ENCODE results near the gene HBA2. TPM values are rescaled to one million over a fixed set of nuclear protein-coding genes. Genes with fewer than 3 reads are reported as not detected.
A peak's percentile ranks its signal among the peaks of the same experiment; 100 is the strongest.
"Not testable (repeated sequence)": the region's sequence is repeated elsewhere in the genome, so short reads cannot be mapped to it uniquely, and the experiment has no call there.

Gene HBA2
- total RNA-seq, 2 donors from 2014 or later: 3.5 to 64.9 TPM

DNA sequence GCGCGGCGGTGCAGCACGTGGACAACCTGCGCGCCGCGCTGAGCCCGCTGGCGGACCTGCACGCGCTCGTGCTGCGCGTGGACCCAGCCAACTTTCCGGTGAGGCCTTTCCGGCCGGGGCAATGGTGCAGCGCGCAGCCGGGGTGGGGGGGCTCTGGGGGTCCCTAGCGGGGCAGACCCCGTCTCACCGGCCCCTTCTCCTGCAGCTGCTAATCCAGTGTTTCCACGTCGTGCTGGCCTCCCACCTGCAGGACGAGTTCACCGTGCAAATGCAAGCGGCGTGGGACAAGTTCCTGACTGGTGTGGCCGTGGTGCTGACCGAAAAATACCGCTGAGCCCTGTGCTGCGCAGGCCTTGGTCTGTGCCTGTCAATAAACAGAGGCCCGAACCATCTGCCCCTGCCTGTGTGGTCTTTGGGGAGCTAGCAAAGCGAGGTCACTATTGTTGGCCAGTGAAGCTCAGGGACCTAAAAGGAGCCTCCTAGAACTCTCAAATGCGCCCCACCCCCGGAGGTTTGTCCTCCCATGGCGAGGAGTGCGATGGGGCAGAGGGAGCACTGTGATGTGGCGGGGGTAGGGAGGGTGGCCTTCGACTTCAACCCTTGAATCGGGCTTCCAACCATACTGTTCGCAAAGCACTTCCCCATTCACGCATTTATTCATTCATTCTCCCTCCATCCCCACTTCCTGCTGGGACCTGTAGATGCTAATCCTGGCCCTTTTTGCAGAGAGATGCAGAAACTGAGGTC lies 6.1 kb upstream of the HBA2 start:
- peaks cover 40% of the 10 kb centered on the region for H3K27me3 ChIP-seq
- no peaks in the 10 kb centered on the region for H3K36me3 ChIP-seq
- H3K27ac ChIP-seq: no peak overlapping the region
- no peaks in the 10 kb centered on the region for H3K4me1 ChIP-seq
- DNase-seq: no peak
- no peak for TF ChIP-seq CTCF (IDR thresholded peaks at IDR 0.05)
- no peaks in the 10 kb centered on the region for H3K9me3 ChIP-seq
- no peak overlapping the region for H3K4me3 ChIP-seq
- intact Hi-C loops (cut with DNase I): no loop called here
- H3K9ac ChIP-seq (ENCODE audit: low read depth in 2 of 2, low read length in 2 of 2): no peak overlapping the region

DNA sequence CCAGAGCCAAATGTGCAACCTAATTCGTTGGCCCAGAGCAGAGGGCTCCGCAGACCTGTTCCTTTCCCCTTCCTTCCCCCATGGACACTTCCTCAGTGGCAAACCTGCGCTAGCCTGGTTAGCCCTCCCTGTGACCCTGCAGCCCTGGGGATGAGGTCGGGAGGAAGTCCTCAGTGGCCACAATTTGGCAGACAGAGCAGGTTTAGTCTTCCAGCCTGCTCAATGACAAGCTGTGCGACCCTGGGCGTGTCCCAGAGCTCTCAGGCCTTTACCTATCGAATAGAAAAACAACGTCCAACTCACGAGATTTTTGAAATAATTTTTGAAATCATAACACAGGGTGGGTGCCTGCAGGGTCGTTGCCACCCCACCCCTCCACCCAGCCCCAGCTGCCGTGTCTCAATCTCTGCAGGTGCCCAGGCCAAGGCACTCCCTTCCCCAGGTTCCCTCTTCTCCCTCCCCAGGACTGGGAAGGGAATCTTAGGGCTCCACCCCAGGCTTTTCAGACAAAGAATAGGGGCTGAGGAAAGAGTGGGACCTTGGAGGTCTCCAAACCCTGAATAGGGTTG lies 5.5 kb upstream of the HBA2 start:
- H3K9ac ChIP-seq (ENCODE audit: low read depth in 2 of 2, low read length in 2 of 2): no peak overlapping the region
- no peak for TF ChIP-seq CTCF (IDR thresholded peaks at IDR 0.05)
- no peaks in the 10 kb centered on the region for H3K4me1 ChIP-seq
- no peaks in the 10 kb centered on the region for H3K36me3 ChIP-seq
- H3K4me3 ChIP-seq: no peak overlapping the region
- H3K27ac ChIP-seq: no peak overlapping the region
- no peaks in the 10 kb centered on the region for H3K9me3 ChIP-seq
- intact Hi-C loops (cut with DNase I): no loop called here
- peaks cover 42% of the 10 kb centered on the region for H3K27me3 ChIP-seq
- no peak for DNase-seq

DNA sequence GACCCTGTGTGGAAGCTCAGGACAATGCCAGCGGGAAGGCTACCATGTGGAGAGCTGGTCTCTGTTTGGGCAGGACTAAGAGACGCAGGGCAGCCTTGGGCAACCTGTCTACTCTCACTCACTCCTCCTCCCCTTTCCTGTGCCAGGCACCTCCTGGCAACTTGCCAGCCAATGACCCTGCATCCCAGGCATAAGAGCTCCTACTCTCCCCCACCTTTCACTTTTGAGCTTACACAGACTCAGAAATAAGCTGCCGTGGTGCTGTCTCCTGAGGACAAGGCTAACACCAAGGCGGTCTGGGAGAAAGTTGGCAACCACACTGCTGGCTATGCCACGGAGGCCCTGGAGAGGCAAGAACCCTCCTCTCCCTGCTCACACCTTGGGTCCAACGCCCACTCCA lies 4.3 kb upstream of the HBA2 start:
- no peak for TF ChIP-seq CTCF (IDR thresholded peaks at IDR 0.05)

GRCh38 chr16:169014-169413 lies 3.7 kb upstream of the HBA2 start:
- H3K4me1 ChIP-seq: no peaks in the 10 kb centered on the region
- no peak overlapping the region for H3K4me3 ChIP-seq
- peaks cover 45% of the 10 kb centered on the region for H3K27me3 ChIP-seq
- no peak overlapping the region for H3K9ac ChIP-seq (ENCODE audit: low read depth in 2 of 2, low read length in 2 of 2)
- no peaks in the 10 kb centered on the region for H3K9me3 ChIP-seq
- H3K27ac ChIP-seq: no peak overlapping the region
- no peaks in the 10 kb centered on the region for H3K36me3 ChIP-seq
- DNase-seq: no peak
- TF ChIP-seq CTCF (IDR thresholded peaks at IDR 0.05): no peak
- intact Hi-C loops (cut with DNase I): no loop called here

More for the DNA sequence above, 4.3 kb upstream of the HBA2 start:
- H3K4me3 ChIP-seq: no peak overlapping the region
- DNase-seq: no peak
- H3K9ac ChIP-seq (ENCODE audit: low read depth in 2 of 2, low read length in 2 of 2): no peak overlapping the region
- no peaks in the 10 kb centered on the region for H3K36me3 ChIP-seq
- H3K27ac ChIP-seq: no peak overlapping the region
- H3K4me1 ChIP-seq: no peaks in the 10 kb centered on the region
- no peaks in the 10 kb centered on the region for H3K9me3 ChIP-seq
- intact Hi-C loops (cut with DNase I): no loop called here
- H3K27me3 ChIP-seq: peaks cover 45% of the 10 kb centered on the region

DNA sequence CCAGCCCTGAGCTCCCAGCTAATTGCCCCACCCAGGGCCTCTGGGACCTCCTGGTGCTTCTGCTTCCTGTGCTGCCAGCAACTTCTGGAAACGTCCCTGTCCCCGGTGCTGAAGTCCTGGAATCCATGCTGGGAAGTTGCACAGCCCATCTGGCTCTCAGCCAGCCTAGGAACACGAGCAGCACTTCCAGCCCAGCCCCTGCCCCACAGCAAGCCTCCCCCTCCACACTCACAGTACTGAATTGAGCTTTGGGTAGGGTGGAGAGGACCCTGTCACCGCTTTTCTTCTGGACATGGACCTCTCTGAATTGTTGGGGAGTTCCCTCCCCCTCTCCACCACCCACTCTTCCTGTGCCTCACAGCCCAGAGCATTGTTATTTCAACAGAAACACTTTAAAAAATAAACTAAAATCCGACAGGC lies 2.6 kb upstream of the HBA2 start:
- H3K27ac ChIP-seq; H3K4me3 ChIP-seq; H3K36me3 ChIP-seq; intact Hi-C loops (cut with DNase I); H3K9me3 ChIP-seq; H3K4me1 ChIP-seq; H3K9ac ChIP-seq (ENCODE audit: low read depth in 2 of 2, low read length in 2 of 2): not testable (repeated sequence)
- peak; percentile 42 for DNase-seq
- H3K27me3 ChIP-seq: peaks cover 50% of the 10 kb centered on the region

DNA sequence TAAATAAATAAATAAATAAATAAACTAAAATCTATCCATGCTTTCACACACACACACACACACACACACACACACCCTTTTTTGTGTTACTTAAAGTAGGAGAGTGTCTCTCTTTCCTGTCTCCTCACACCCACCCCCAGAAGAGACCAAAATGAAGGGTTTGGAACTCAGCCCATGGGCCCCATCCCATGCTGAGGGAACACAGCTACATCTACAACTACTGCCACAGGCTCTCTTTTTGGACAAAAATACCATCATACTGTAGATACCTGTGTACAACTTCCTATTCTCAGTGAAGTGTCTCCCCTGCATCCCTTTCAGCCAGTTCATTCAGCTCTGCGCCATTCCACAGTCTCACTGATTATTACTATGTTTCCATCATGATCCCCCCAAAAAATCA lies 1.9 kb upstream of the HBA2 start:
- H3K9ac ChIP-seq (ENCODE audit: low read depth in 2 of 2, low read length in 2 of 2): no peak overlapping the region
- no peaks in the 10 kb centered on the region for H3K9me3 ChIP-seq
- no peaks in the 10 kb centered on the region for H3K36me3 ChIP-seq
- no peaks in the 10 kb centered on the region for H3K4me1 ChIP-seq
- DNase-seq: no peak
- H3K27ac ChIP-seq: no peak overlapping the region
- TF ChIP-seq CTCF (IDR thresholded peaks at IDR 0.05): no peak
- intact Hi-C loops (cut with DNase I): no loop called here
- H3K4me3 ChIP-seq: no peak overlapping the region
- H3K27me3 ChIP-seq: peaks cover 48% of the 10 kb centered on the region

- H3K9ac ChIP-seq (ENCODE audit: low read depth in 2 of 2, low read length in 2 of 2); H3K4me1 ChIP-seq; DNase-seq; H3K9me3 ChIP-seq; H3K36me3 ChIP-seq; H3K27ac ChIP-seq; H3K4me3 ChIP-seq; intact Hi-C loops (cut with DNase I): not testable (repeated sequence)
- peaks cover 36% of the 10 kb centered on the region for H3K27me3 ChIP-seq
These were observed 657 bp downstream of the HBA2 start for GRCh38 chr16:173211-173854.

DNA sequence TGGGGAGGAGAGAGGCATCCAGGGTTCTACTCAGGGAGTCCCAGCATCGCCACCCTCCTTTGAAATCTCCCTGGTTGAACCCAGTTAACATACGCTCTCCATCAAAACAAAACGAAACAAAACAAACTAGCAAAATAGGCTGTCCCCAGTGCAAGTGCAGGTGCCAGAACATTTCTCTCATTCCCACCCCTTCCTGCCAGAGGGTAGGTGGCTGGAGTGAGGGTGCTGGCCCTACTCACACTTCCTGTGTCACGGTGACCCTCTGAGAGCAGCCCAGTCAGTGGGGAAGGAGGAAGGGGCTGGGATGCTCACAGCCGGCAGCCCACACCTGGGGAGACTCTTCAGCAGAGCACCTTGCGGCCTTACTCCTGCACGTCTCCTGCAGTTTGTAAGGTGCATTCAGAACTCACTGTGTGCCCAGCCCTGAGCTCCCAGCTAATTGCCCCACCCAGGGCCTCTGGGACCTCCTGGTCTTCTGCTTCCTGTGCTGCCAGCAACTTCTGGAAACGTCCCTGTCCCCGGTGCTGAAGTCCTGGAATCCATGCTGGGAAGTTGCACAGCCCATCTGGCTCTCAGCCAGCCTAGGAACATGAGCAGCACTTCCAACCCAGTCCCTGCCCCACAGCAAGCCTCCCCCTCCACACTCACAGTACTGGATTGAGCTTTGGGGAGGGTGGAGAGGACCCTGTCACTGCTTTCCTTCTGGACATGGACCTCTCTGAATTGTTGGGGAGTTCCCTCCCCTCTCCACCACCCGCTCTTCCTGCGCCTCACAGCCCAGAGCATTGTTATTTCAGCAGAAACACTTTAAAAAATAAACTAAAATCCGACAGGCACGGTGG lies 1.5 kb downstream of the HBA2 start:
- intact Hi-C loops (cut with DNase I); H3K27ac ChIP-seq; H3K4me1 ChIP-seq; H3K36me3 ChIP-seq; H3K4me3 ChIP-seq; DNase-seq; H3K9ac ChIP-seq (ENCODE audit: low read depth in 2 of 2, low read length in 2 of 2); H3K9me3 ChIP-seq: not testable (repeated sequence)
- peaks cover 44% of the 10 kb centered on the region for H3K27me3 ChIP-seq

Measured in colonic mucosa (tissue), 4 donors.